ENCODE measurements around the gene MRPS6. TPM values are rescaled to one million over a fixed set of nuclear protein-coding genes. Genes with fewer than 3 reads are reported as not detected.

Gene MRPS6
- total and polyA plus RNA-seq, 8 donors, result 50.5 to 92.6 (median 78.9) TPM

DNA sequence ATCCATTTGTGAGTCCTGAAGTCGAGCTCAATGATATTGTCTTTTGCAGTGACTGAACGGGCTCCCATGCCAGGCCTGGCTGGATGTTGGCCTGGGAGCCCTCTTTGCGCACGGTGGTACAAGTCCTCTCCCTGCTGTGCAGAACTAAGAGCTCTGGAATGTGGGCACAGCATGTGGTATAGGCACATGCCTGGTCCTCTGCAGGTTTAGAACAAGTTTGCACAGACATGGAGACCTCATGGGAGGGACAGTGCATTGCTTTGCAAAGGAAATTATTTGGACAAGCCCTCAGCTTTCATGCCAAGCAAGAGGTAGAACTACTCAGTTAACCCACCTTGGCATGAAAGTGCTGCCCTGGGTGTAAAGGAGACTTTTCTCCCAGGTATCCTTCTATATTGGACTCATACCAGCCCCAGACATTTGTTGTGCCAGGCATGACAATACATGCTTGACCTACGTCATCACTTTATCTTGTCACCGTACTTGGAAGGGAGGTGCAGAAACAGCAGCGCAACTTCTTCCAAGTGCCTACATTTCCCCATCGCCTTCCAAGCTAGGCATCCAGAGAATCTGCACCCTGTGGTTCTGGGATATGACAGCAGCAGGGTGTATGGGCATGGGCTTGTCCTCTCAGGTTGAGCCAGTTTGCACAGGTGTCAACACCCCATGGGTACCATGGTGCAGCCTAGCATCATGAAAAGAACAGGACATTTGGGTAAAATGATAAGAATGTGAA, 37.6 kb upstream of the MRPS6 start:
- intact Hi-C loops (cut with DNase I), result no loop called here
- TF ChIP-seq, protein P1, sequence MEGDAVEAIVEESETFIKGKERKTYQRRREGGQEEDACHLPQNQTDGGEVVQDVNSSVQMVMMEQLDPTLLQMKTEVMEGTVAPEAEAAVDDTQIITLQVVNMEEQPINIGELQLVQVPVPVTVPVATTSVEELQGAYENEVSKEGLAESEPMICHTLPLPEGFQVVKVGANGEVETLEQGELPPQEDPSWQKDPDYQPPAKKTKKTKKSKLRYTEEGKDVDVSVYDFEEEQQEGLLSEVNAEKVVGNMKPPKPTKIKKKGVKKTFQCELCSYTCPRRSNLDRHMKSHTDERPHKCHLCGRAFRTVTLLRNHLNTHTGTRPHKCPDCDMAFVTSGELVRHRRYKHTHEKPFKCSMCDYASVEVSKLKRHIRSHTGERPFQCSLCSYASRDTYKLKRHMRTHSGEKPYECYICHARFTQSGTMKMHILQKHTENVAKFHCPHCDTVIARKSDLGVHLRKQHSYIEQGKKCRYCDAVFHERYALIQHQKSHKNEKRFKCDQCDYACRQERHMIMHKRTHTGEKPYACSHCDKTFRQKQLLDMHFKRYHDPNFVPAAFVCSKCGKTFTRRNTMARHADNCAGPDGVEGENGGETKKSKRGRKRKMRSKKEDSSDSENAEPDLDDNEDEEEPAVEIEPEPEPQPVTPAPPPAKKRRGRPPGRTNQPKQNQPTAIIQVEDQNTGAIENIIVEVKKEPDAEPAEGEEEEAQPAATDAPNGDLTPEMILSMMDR (IDR thresholded peaks at IDR 0.05), result no peak
- no peak overlapping the region for H3K27ac ChIP-seq
- no peaks in the 10 kb centered on the region for H3K36me3 ChIP-seq
- DNase-seq, result no peak
- no peaks in the 10 kb centered on the region for H3K27me3 ChIP-seq
- no peak for ATAC-seq
- no peaks in the 10 kb centered on the region for H3K4me1 ChIP-seq
- no peak overlapping the region for H3K4me3 ChIP-seq
- H3K9me3 ChIP-seq, result no peaks in the 10 kb centered on the region

DNA sequence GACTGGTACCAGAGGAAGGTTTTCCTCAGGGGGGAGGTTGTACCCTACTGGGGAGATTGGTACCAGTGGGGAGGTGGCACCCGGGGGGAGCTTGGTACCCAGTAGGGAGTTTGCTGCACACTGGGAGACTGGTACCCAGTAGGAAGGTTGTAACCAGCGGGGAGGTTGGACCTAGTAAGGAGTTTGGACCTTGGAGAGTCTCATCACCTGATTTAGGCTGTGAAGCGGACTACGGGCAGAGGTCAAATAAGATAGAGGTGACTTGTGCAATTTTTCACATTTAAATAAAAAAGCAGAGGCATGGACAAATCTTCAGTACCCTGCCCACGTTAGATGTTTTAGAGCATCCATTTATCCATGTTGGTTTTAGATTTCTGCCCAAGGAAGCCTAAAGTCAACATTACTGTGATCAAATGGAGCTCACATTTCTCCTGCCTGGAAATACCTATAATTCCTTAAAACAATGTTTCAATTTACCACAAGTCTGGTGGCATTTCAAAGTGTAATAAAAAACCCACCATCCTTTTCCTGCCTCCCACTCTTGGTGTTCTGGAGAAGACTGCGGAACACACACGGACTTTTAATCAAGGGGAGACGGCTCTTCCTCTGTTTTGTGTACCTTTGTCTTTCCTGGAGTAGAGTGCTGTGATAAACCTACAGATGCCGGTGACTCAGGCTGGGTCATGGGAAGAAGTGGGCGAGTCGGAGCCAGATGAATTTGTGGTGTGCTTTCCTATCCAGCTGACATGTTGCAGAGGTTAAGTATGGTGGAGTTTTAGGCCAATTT, 36.2 kb upstream of the MRPS6 start:
- Histone ChIP-seq H3K27me3 (no peaks in the 10 kb centered on the region), H3K36me3 (no peaks in the 10 kb centered on the region), H3K4me1 (no peaks in the 10 kb centered on the region), H3K27ac (no peak overlapping the region), H3K9me3 (no peaks in the 10 kb centered on the region), H3K4me3 (no peak overlapping the region)
- intact Hi-C loops (cut with DNase I), result no loop called here
- TF ChIP-seq, protein P1 (IDR thresholded peaks at IDR 0.05), result no peak
- ATAC-seq (no peak), DNase-seq (no peak)

DNA sequence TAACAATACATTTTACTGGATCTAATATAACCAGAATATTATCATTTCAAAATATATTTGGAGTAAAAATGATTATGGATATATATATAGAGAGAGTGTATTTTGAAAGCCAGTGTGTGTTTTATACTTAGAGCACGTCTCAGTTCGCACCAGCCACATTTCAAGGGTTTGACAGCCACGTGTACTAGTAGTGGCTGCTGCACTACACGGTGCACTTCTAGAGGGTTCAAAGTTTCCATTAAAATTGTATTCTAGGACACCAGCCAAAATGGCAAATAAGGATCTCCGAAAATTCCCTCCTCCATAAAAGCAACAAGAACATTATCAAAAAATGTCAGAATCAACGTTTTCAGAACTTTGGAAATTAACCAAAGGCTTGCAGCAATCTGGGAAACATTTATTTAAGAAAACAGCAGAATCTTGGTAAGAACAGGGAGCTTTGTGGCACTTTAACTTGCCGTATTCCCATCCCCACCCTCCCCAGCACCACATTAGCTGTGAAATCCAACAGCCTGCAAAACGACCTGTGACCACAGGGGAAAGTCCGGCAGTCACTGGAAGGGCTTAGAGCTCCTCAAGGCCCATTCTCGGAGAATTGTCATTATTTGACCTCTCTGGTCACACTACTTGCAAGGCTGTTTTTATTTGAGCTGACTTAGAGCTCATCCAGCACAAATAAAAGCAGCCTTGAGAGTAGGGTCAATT, 33.5 kb upstream of the MRPS6 start:
- no peak for DNase-seq
- no peak overlapping the region for H3K27ac ChIP-seq
- H3K27me3 ChIP-seq, result no peaks in the 10 kb centered on the region
- ATAC-seq, result peak; percentile 13
- intact Hi-C loops (cut with DNase I), result no loop called here
- no peaks in the 10 kb centered on the region for H3K36me3 ChIP-seq
- TF ChIP-seq, protein P1 (IDR thresholded peaks at IDR 0.05), result no peak
- no peak overlapping the region for H3K4me3 ChIP-seq
- no peaks in the 10 kb centered on the region for H3K4me1 ChIP-seq
- H3K9me3 ChIP-seq, result no peaks in the 10 kb centered on the region

GRCh38 chr21:34042735-34043134, 30.6 kb upstream of the MRPS6 start:
- Histone ChIP-seq H3K4me3 (no peak overlapping the region), H3K27ac (no peak overlapping the region), H3K4me1 (no peaks in the 10 kb centered on the region), H3K27me3 (no peaks in the 10 kb centered on the region), H3K9me3 (no peaks in the 10 kb centered on the region), H3K36me3 (no peaks in the 10 kb centered on the region)
- intact Hi-C loops (cut with DNase I), result no loop called here
- TF ChIP-seq, protein P1 (IDR thresholded peaks at IDR 0.05), result no peak
- ATAC-seq (no peak), DNase-seq (no peak)

GRCh38 chr21:34043333-34043732, 30.0 kb upstream of the MRPS6 start:
- no peaks in the 10 kb centered on the region for H3K4me1 ChIP-seq
- H3K9me3 ChIP-seq, result no peaks in the 10 kb centered on the region
- no peaks in the 10 kb centered on the region for H3K36me3 ChIP-seq
- no peaks in the 10 kb centered on the region for H3K27me3 ChIP-seq
- no peak overlapping the region for H3K4me3 ChIP-seq
- H3K27ac ChIP-seq, result no peak overlapping the region
- intact Hi-C loops (cut with DNase I), result no loop called here
- no peak for DNase-seq
- TF ChIP-seq, protein P1 (IDR thresholded peaks at IDR 0.05), result no peak
- ATAC-seq, result no peak
